Spleen (tissue), 11 donors: ENCODE results near the gene ME3. TPM values are rescaled to one million over a fixed set of nuclear protein-coding genes. Genes with fewer than 3 reads are reported as not detected.

Experiments
- DNase-seq: peaks from one replicate; pipeline ENCODE4 v3.0.0-alpha.2; 2020
- H3K27ac ChIP-seq, 8 donors: fragments of 200-600 bp; sonication (generic) in 7 of 8; 1 replicate in 4 of 8; 2 replicates in 4 of 8; pipeline versions ENCODE4 v1.5.0 to v1.8.0; 2016 to 2021; ENCODE audit warnings: inconsistent platforms in 4 of 8, mild to moderate bottlenecking in 4 of 8, moderate library complexity in 1 of 8
- H3K27me3 ChIP-seq, 7 donors: fragments of 200-600 bp; sonication (generic) in 6 of 7; replicated peaks in 1 of 7; 1 replicate in 4 of 7; 2 replicates in 3 of 7; pipeline versions ENCODE4 v1.5.0 to v1.8.0; 2016 to 2021; ENCODE audit warnings: inconsistent platforms in 3 of 7, mild to moderate bottlenecking in 1 of 7
- H3K36me3 ChIP-seq, 6 donors: fragments of 200-600 bp; sonication (generic) in 5 of 6; 1 replicate in 4 of 6; 2 replicates in 2 of 6; pipeline versions ENCODE4 v1.5.0 to v1.8.0; 2016 to 2021; ENCODE audit warnings: inconsistent platforms in 2 of 6
- H3K4me1 ChIP-seq, 6 donors: fragments of 200-600 bp; sonication (generic) in 5 of 6; 1 replicate in 3 of 6; 2 replicates in 3 of 6; pipeline versions ENCODE4 v1.5.0 to v1.8.0; 2016 to 2021; ENCODE audit warnings: inconsistent platforms in 3 of 6
- H3K4me3 ChIP-seq, 8 donors: fragments of 200-600 bp; sonication (generic) in 7 of 8; 1 replicate in 4 of 8; 2 replicates in 4 of 8; pipeline versions ENCODE4 v1.5.0 to v1.8.0; 2016 to 2021; ENCODE audit warnings: inconsistent platforms in 4 of 8, mild to moderate bottlenecking in 4 of 8, moderate library complexity in 2 of 8
- H3K9me3 ChIP-seq, 8 donors: fragments of 200-600 bp; sonication (generic) in 7 of 8; 1 replicate in 4 of 8; 2 replicates in 4 of 8; pipeline versions ENCODE4 v1.5.0 to v1.8.0; 2016 to 2021; ENCODE audit warnings: inconsistent platforms in 4 of 8
- CTCF ChIP-seq, 11 experiments: fragments of 200-600 bp in 7 of 11; fragments of 450-650 bp in 4 of 11; sonication (generic) in 4 of 11; IDR thresholded peaks in 8 of 11; conservative IDR thresholded peaks in 3 of 11; 1 replicate in 7 of 11; 2 replicates in 4 of 11; pipeline versions ENCODE4 v1.4.0 to v1.8.0; 2016 to 2021; ENCODE audit warnings: antibody characterized with exemption in 11 of 11, inconsistent platforms in 4 of 11, mild to moderate bottlenecking in 1 of 11
- POLR2A ChIP-seq, 3 donors: fragments of 450-650 bp; IDR thresholded peaks; one replicate each; pipeline ENCODE4 v1.5.1; 2017; ENCODE audit warnings: antibody characterized with exemption in 3 of 3, mild to moderate bottlenecking in 1 of 3
- POLR2AphosphoS5 ChIP-seq, 3 donors: sonication (generic); formaldehyde crosslinking; IDR thresholded peaks; one replicate each; pipeline ENCODE4 v1.5.1; 2017; ENCODE audit warnings: antibody characterized with exemption in 3 of 3
- WGBS, 5 donors: extraction: QIAGEN DNeasy Blood & Tissue Kit in 3 of 5; methylation state at CpG; one replicate each; pipeline versions ENCODE4 v1.1.5 to v1.1.7; 2013 to 2018; 5-methylcytosine and 5-hydroxymethylcytosine counted together
- intact Hi-C: fragments of 100-400 bp; cut with DNase I; formaldehyde crosslinking; loops from one replicate; pipeline ENCODE4 v1.15.0; 2023; ENCODE audit warnings: low total_unique reads
- polyA plus RNA-seq, 3 donors: library from polyadenylated mRNA; stranded (reverse); fragments of 200-250 nt; gene quantifications; one replicate each; pipeline ENCODE4 v1.2.1, GENCODE V29; 2013
- total RNA-seq, 7 donors: library from RNA; depleted of rRNA in 3 of 7; stranded (reverse); fragments of >200 nt in 3 of 7; fragmentation: NEBNext Ultra II Directional in 4 of 7; extraction: Animal tissue kit (Norgen Biotek cat#: 25700) in 4 of 7; gene quantifications; one replicate each; pipeline versions ENCODE4 v1.1.0 to v1.2.1, GENCODE V29; 2016 to 2021
- donor health status: healthy with polysubstance abuse.
- donor health status: DM: no; HTN: no; CAD: no; lungs with moderate emphysema.
- donor health status: DM: no; HTN: no; CAD: no.
- donor health status: Bipolar disorder and iron deficiency.
- donor health status: healthy.
- donor health status: DM: no; HTN: no; CAD: no.
- donor health status: DM: yes; HTN: yes; CAD: no.

Gene ME3
- total and polyA plus RNA-seq, 10 donors = 6.4 to 25.9 (median 18.3) TPM

GRCh38 chr11:86449993-86450629 lies 222.3 kb downstream of the ME3 start:
- 89 to 96% (median 92%) methylated on average over 5 of the region's 5 CpGs for WGBS, 5 donors
- no peaks in the 10 kb centered on the region for H3K27me3 ChIP-seq

GRCh38 chr11:86447763-86448480 lies 224.5 kb downstream of the ME3 start:
- H3K36me3 ChIP-seq = peaks cover 0 to 37% (median 1%) of the 10 kb centered on the region in 6 donors
- TF ChIP-seq POLR2A (IDR thresholded peaks at IDR 0.05) = no peak
- TF ChIP-seq CTCF (IDR thresholded peaks at IDR 0.05 in 8 of 11, conservative IDR thresholded peaks at IDR 0.05 in 3 of 11) = no peak
- no peak for TF ChIP-seq POLR2AphosphoS5 (IDR thresholded peaks at IDR 0.05)
- H3K4me3 ChIP-seq = no peak overlapping the region
- WGBS, 5 donors = 49 to 59% (median 54%) methylated on average over 3 of the region's 3 CpGs
- intact Hi-C loops = no loop called here
- no peaks in the 10 kb centered on the region for H3K4me1 ChIP-seq
- no peak for DNase-seq
- no peaks in the 10 kb centered on the region for H3K9me3 ChIP-seq
- H3K27me3 ChIP-seq = no peaks in the 10 kb centered on the region
- H3K27ac ChIP-seq = no peak overlapping the region

More at GRCh38 chr11:86449993-86450629, 222.3 kb downstream of the ME3 start:
- Histone ChIP-seq H3K27ac (no peak overlapping the region), H3K4me1 (no peaks in the 10 kb centered on the region), H3K36me3 (peaks cover 0 to 19% (median 0%) of the 10 kb centered on the region in 6 donors), H3K4me3 (no peak overlapping the region), H3K9me3 (no peaks in the 10 kb centered on the region)
- no peak for DNase-seq
- intact Hi-C loops = loop anchor here (10.0 kb wide), 1 partner anchor 155 kb away; no protein-coding TSS in a partner anchor
- TF ChIP-seq POLR2AphosphoS5 (IDR thresholded peaks at IDR 0.05) (no peak), CTCF (IDR thresholded peaks at IDR 0.05 in 8 of 11, conservative IDR thresholded peaks at IDR 0.05 in 3 of 11) (no peak), POLR2A (IDR thresholded peaks at IDR 0.05) (no peak)

- H3K4me3 ChIP-seq = no peak overlapping the region
- 90 to 94% (median 92%) methylated on average over 6 to 12 of the region's 12 CpGs for WGBS, 5 donors
- no peaks in the 10 kb centered on the region for H3K4me1 ChIP-seq
- no peaks in the 10 kb centered on the region for H3K27me3 ChIP-seq
- DNase-seq = no peak
- H3K9me3 ChIP-seq = no peaks in the 10 kb centered on the region
- intact Hi-C loops = no loop called here
- H3K27ac ChIP-seq = no peak overlapping the region
- TF ChIP-seq POLR2AphosphoS5 (IDR thresholded peaks at IDR 0.05) (no peak), CTCF (IDR thresholded peaks at IDR 0.05 in 8 of 11, conservative IDR thresholded peaks at IDR 0.05 in 3 of 11) (no peak), POLR2A (IDR thresholded peaks at IDR 0.05) (no peak)
- H3K36me3 ChIP-seq = peaks cover 0 to 37% (median 1%) of the 10 kb centered on the region in 6 donors
These were observed 225.5 kb downstream of the ME3 start for GRCh38 chr11:86446924-86447285.
